Smooth muscle cell (in vitro differentiated cells): Measurements from ENCODE around the gene DMGDH. TPM values are rescaled to one million over a fixed set of nuclear protein-coding genes. Genes with fewer than 3 reads are reported as not detected.

Experiments
- DNase-seq: peaks from one replicate; lab custom pipeline; 2025; ENCODE audit not compliant: unreplicated experiment; lab: John Stamatoyannopoulos, UW
- H2AFZ ChIP-seq: fragments of 200-600 bp; sonication (generic); 2 replicates; pipeline ENCODE4 v1.6.0; 2016; ENCODE audit warnings: antibody characterized with exemption, low read depth, mild to moderate bottlenecking
- H3F3A ChIP-seq: fragments of 200-600 bp; sonication (generic); 2 replicates; pipeline ENCODE4 v1.6.0; 2017; ENCODE audit warnings: antibody characterized with exemption, low read depth
- H3K27ac ChIP-seq: fragments of 200-600 bp; sonication (generic); 2 replicates; pipeline ENCODE4 v1.5.1; 2016; ENCODE audit warnings: low read depth, mild to moderate bottlenecking
- H3K27me3 ChIP-seq: fragments of 200-600 bp; sonication (generic); 2 replicates; pipeline ENCODE4 v1.6.1; 2016; ENCODE audit warnings: low read depth, mild to moderate bottlenecking
- H3K36me3 ChIP-seq: fragments of 200-600 bp; sonication (generic); 2 replicates; pipeline ENCODE4 v1.5.1; 2016; ENCODE audit warnings: low read depth
- H3K4me1 ChIP-seq: fragments of 200-600 bp; sonication (generic); 2 replicates; pipeline ENCODE4 v1.5.1; 2016; ENCODE audit warnings: low read depth
- H3K4me2 ChIP-seq: fragments of 200-600 bp; sonication (generic); 2 replicates; pipeline ENCODE4 v1.6.0; 2016; ENCODE audit warnings: mild to moderate bottlenecking
- H3K4me3 ChIP-seq: fragments of 200-600 bp; sonication (generic); 2 replicates; pipeline ENCODE4 v1.5.1; 2016; ENCODE audit warnings: mild to moderate bottlenecking
- H3K79me2 ChIP-seq: fragments of 200-600 bp; sonication (generic); 2 replicates; pipeline ENCODE4 v1.6.0; 2016; ENCODE audit warnings: low read depth, mild to moderate bottlenecking
- H3K9ac ChIP-seq: fragments of 200-600 bp; sonication (generic); 2 replicates; pipeline ENCODE4 v1.6.0; 2016; ENCODE audit warnings: low read depth
- H3K9me3 ChIP-seq: fragments of 200-600 bp; sonication (generic); replicated peaks from 2 replicates; pipeline ENCODE4 v1.5.1; 2016; ENCODE audit warnings: low read depth
- H4K20me1 ChIP-seq: fragments of 200-600 bp; sonication (generic); 2 replicates; pipeline ENCODE4 v1.6.0; 2016; ENCODE audit warnings: low read depth
- CTCF ChIP-seq: fragments of 200-600 bp; sonication (generic); IDR thresholded peaks from 2 replicates; pipeline ENCODE4 v1.5.1; 2017; ENCODE audit warnings: borderline replicate concordance, mild to moderate bottlenecking, antibody characterized with exemption; ENCODE audit not compliant: insufficient read depth, poor library complexity, severe bottlenecking
- WGBS: methylation state at CpG from one replicate; pipeline ENCODE4 v1.1.7; 2016; ENCODE audit warnings: low lambda C conversion rate; 5-methylcytosine and 5-hydroxymethylcytosine counted together
- polyA plus RNA-seq: library from polyadenylated mRNA; unstranded; fragments of >200 nt; fragmentation: Nextera tagmentation; extraction: Ambion mirVana; gene quantifications from 2 replicates; pipeline ENCODE4 v1.2.1, GENCODE V29; 2016
- total RNA-seq: library from RNA; depleted of rRNA; stranded (reverse); fragments of >200 nt; gene quantifications from 2 replicates; pipeline ENCODE4 v1.2.3, GENCODE V29; 2014

DMGDH gene
- total and polyA plus RNA-seq, 2 experiments from 2014 or later: 0.07 TPM; not detected in 1

GRCh38 chr5:78974011-78974410 is 95.5 kb downstream of the DMGDH start:
- H3K27ac ChIP-seq: no peak overlapping the region
- H2AFZ ChIP-seq: no peak overlapping the region
- no peaks in the 10 kb centered on the region for H3K27me3 ChIP-seq
- peaks cover 10% of the 10 kb centered on the region for H4K20me1 ChIP-seq
- peak overlapping the region; percentile 3 for H3K4me2 ChIP-seq
- peaks cover 18% of the 10 kb centered on the region for H3K4me1 ChIP-seq
- no peak overlapping the region for H3K9ac ChIP-seq
- H3K9me3 ChIP-seq: no peaks in the 10 kb centered on the region
- no peak for TF ChIP-seq CTCF
- no peaks in the 10 kb centered on the region for H3F3A ChIP-seq
- no peaks in the 10 kb centered on the region for H3K36me3 ChIP-seq
- no peaks in the 10 kb centered on the region for H3K79me2 ChIP-seq
- 45% methylated on average over 5 of the region's 5 CpGs for WGBS
- no peak overlapping the region for H3K4me3 ChIP-seq
- no peak for DNase-seq

GRCh38 chr5:78972654-78973428 is 96.6 kb downstream of the DMGDH start:
- H3K27me3 ChIP-seq: no peaks in the 10 kb centered on the region
- WGBS: 49% methylated on average over 7 of the region's 7 CpGs
- no peak overlapping the region for H3K4me3 ChIP-seq
- no peaks in the 10 kb centered on the region for H3K9me3 ChIP-seq
- no peaks in the 10 kb centered on the region for H3K79me2 ChIP-seq
- DNase-seq: no peak
- H2AFZ ChIP-seq: no peak overlapping the region
- peaks cover 18% of the 10 kb centered on the region for H3K4me1 ChIP-seq
- H3K9ac ChIP-seq: no peak overlapping the region
- no peaks in the 10 kb centered on the region for H3F3A ChIP-seq
- H3K36me3 ChIP-seq: no peaks in the 10 kb centered on the region
- no peak for TF ChIP-seq CTCF
- no peak overlapping the region for H3K27ac ChIP-seq
- peak overlapping the region; percentile 62 for H3K4me2 ChIP-seq
- H4K20me1 ChIP-seq: peaks cover 10% of the 10 kb centered on the region

GRCh38 chr5:78971998-78972397 is 97.5 kb downstream of the DMGDH start:
- no peak overlapping the region for H2AFZ ChIP-seq
- H3K9ac ChIP-seq: no peak overlapping the region
- no peak for DNase-seq
- WGBS: 65% methylated on average over 2 of the region's 2 CpGs
- no peaks in the 10 kb centered on the region for H3K79me2 ChIP-seq
- no peaks in the 10 kb centered on the region for H3F3A ChIP-seq
- H3K27ac ChIP-seq: no peak overlapping the region
- peaks cover 18% of the 10 kb centered on the region for H3K4me1 ChIP-seq
- no peaks in the 10 kb centered on the region for H3K36me3 ChIP-seq
- H4K20me1 ChIP-seq: peaks cover 10% of the 10 kb centered on the region
- no peaks in the 10 kb centered on the region for H3K27me3 ChIP-seq
- no peak overlapping the region for H3K4me3 ChIP-seq
- no peaks in the 10 kb centered on the region for H3K9me3 ChIP-seq
- no peak for TF ChIP-seq CTCF
- H3K4me2 ChIP-seq: no peak overlapping the region

- 97% methylated on average over 5 of the region's 5 CpGs for WGBS
- Histone ChIP-seq H3K79me2 (no peaks in the 10 kb centered on the region), H3K27me3 (no peaks in the 10 kb centered on the region), H3K4me1 (peaks cover 9% of the 10 kb centered on the region), H3K9ac (no peak overlapping the region), H3K36me3 (no peaks in the 10 kb centered on the region), H4K20me1 (peaks cover 7% of the 10 kb centered on the region), H3K4me3 (no peak overlapping the region), H3K27ac (no peak overlapping the region), H3K4me2 (no peak overlapping the region), H2AFZ (no peak overlapping the region), H3F3A (no peaks in the 10 kb centered on the region), H3K9me3 (no peaks in the 10 kb centered on the region)
- no peak for DNase-seq
- TF ChIP-seq CTCF: no peak
Measured at GRCh38 chr5:78968781-78969180, 100.7 kb downstream of the DMGDH start.
